ENCODE data around the gene CPNE4.
"Not testable (repeated sequence)": the region's sequence is repeated elsewhere in the genome, so short reads cannot be mapped to it uniquely, and the experiment has no call there.

CPNE4 gene

DNA sequence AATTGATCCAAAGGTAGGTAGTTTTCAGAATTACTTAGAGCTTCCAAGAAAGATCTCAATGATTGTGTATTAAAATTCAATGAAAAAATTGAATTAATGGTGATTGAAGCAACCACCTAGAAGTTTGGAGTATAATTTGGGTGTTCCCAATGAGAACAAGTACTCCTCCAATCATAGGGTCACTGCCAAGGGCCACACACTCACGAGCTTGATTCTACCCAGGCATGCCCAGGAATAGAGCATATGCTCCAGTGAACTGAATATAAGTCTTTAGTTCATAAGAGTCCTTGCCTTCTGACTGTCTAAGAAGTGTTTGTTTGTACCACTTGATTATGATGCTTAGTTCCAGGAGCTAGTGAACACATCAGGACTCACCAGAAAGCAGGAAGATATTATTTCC is 133.9 kb downstream of the CPNE4 start:
- TF ChIP-seq GATA1 (IDR thresholded peaks at IDR 0.05; ENCODE audit: low read depth, low read length) (no peak), POLR2A (IDR thresholded peaks at IDR 0.05; ENCODE audit: low read length) (no peak)
- no peak for DNase-seq

- TF ChIP-seq POLR2A (IDR thresholded peaks at IDR 0.05; ENCODE audit: low read length): no peak
- no peak for TF ChIP-seq GATA1 (IDR thresholded peaks at IDR 0.05; ENCODE audit: low read depth, low read length)
Measured at GRCh38 chr3:131899021-131899420, 135.8 kb downstream of the CPNE4 start.

DNA sequence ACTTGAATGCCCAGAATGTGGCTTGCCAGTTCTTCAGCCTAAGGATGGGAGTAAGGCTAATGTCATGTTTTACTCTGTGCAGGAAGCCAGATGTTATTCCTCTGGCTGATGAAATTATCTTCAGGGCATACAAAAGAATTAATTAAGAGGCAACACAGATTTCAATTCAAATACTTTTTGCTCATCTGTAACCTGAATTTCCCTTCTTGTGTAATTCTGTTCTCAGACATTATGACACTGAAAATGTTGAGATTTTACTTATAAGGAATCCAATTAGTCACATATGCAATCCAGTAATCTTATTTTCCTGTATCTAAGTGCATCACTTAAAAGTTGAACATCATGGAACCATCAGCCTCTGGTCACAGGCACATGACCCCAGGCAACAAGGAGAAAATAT is 136.5 kb downstream of the CPNE4 start:
- no peak for DNase-seq
- TF ChIP-seq GATA1 (IDR thresholded peaks at IDR 0.05; ENCODE audit: low read depth, low read length): no peak
- TF ChIP-seq POLR2A (IDR thresholded peaks at IDR 0.05; ENCODE audit: low read length): no peak

More at GRCh38 chr3:131899021-131899420, 135.8 kb downstream of the CPNE4 start:
- no peak for DNase-seq

DNA sequence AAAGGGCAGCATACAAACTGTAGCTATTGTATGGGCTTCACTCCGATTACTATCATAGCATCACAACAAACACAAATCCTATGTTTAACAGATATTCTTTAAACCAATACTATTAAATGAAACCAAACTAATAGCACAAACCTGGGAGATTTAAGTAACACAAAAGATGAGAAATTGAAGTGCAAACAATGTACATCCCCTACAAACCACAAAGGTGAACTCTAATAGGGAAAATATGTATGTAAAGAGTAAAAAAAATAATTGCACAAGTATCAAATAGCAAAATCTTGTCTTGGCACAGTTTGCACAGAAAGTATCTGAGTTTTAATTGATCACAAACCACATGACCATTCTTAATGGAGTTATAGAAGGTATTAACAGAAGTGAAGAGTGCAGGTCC is 138.5 kb downstream of the CPNE4 start:
- DNase-seq: no peak
- no peak for TF ChIP-seq GATA1 (IDR thresholded peaks at IDR 0.05; ENCODE audit: low read depth, low read length)
- no peak for TF ChIP-seq POLR2A (IDR thresholded peaks at IDR 0.05; ENCODE audit: low read length)

GRCh38 chr3:131895766-131896165 is 139.0 kb downstream of the CPNE4 start:
- DNase-seq: no peak
- TF ChIP-seq POLR2A (IDR thresholded peaks at IDR 0.05; ENCODE audit: low read length): no peak
- no peak for TF ChIP-seq GATA1 (IDR thresholded peaks at IDR 0.05; ENCODE audit: low read depth, low read length)

DNA sequence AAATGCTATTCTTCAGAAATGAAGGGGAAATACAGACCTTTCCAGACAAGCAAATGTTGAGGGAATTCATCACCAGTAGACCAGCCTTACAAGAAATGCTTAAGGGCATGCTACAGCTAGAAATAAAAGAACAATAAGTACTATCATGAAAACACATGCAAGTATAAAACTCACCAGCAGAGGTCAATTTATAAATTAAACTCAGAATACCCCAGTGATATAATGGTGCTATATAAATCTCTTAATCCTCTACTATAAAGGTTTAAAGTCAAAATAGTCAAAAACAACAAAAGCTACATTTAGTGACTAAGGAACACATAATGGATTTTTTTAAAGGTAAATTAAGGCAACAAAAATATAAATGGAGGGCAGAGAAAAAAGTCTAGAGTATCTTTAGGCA is 142.5 kb downstream of the CPNE4 start:
- TF ChIP-seq GATA1 (IDR thresholded peaks at IDR 0.05; ENCODE audit: low read depth, low read length): no peak
- TF ChIP-seq POLR2A (IDR thresholded peaks at IDR 0.05; ENCODE audit: low read length): no peak
- DNase-seq: no peak

GRCh38 chr3:131885871-131886270 is 148.9 kb downstream of the CPNE4 start:
- DNase-seq: not testable (repeated sequence)

- no peak for DNase-seq
- no peak for TF ChIP-seq POLR2A (IDR thresholded peaks at IDR 0.05; ENCODE audit: low read length)
- no peak for TF ChIP-seq GATA1 (IDR thresholded peaks at IDR 0.05; ENCODE audit: low read depth, low read length)
Measured at GRCh38 chr3:131883711-131884407, 151.0 kb downstream of the CPNE4 start.

- DNase-seq: no peak
- TF ChIP-seq POLR2A (IDR thresholded peaks at IDR 0.05; ENCODE audit: low read length) (no peak), GATA1 (IDR thresholded peaks at IDR 0.05; ENCODE audit: low read depth, low read length) (no peak)
Measured at GRCh38 chr3:131883086-131883485, 151.7 kb downstream of the CPNE4 start.

GRCh38 chr3:131881777-131882176 is 153.0 kb downstream of the CPNE4 start:
- no peak for DNase-seq
- TF ChIP-seq GATA1 (IDR thresholded peaks at IDR 0.05; ENCODE audit: low read depth, low read length): no peak
- TF ChIP-seq POLR2A (IDR thresholded peaks at IDR 0.05; ENCODE audit: low read length): no peak

- no peak for DNase-seq
- TF ChIP-seq POLR2A (IDR thresholded peaks at IDR 0.05; ENCODE audit: low read length) (no peak), GATA1 (IDR thresholded peaks at IDR 0.05; ENCODE audit: low read depth, low read length) (no peak)
Measured at GRCh38 chr3:131880948-131881347, 153.9 kb downstream of the CPNE4 start.

DNA sequence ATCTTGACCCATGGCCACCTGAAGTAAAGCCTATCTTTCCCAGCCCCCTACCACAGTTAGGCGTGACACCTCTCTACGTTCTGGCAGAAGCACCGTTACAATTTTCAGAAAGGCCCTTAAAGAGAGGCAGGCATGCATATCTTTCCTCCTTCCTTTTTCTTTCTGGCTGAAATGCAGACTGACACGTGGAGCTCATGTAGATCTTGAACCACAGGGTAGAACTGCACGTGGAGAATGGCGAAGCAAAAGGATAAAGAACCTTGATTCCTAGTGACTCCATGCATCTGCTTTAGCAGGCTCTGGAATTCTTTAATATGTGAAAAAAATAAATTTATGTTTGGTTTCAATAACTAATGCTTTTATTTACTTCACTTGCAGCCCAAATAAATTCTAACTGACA is 166.6 kb downstream of the CPNE4 start:
- DNase-seq: no peak
- no peak for TF ChIP-seq GATA1 (IDR thresholded peaks at IDR 0.05; ENCODE audit: low read depth, low read length)
- no peak for TF ChIP-seq POLR2A (IDR thresholded peaks at IDR 0.05; ENCODE audit: low read length)

- no peak for TF ChIP-seq POLR2A (IDR thresholded peaks at IDR 0.05; ENCODE audit: low read length)
- no peak for TF ChIP-seq GATA1 (IDR thresholded peaks at IDR 0.05; ENCODE audit: low read depth, low read length)
- no peak for DNase-seq
Measured at GRCh38 chr3:131856171-131856570, 178.6 kb downstream of the CPNE4 start.

- TF ChIP-seq GATA1 (IDR thresholded peaks at IDR 0.05; ENCODE audit: low read depth, low read length) (no peak), POLR2A (IDR thresholded peaks at IDR 0.05; ENCODE audit: low read length) (no peak)
- DNase-seq: no peak
Measured at GRCh38 chr3:131850223-131850622, 184.6 kb downstream of the CPNE4 start.

DNA sequence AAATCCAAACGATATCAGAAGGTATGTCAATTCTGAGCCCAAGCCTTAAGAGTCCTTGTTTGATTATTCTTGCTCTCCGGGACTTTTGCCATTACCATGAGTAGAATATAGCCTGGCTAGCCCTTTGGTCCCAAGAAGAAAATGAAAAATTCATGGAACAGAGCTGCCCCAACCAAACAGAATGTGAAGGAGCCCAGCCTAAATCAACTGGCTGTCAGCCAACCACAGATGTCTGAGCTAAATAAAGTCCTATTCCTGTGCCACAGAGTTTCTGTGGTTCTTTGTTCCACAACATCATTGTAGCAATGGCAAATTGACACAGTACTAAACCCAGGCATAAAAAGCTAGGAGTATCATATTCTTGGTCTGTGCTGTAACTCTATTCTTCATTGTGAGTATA is 185.2 kb downstream of the CPNE4 start:
- DNase-seq: no peak
- TF ChIP-seq POLR2A (IDR thresholded peaks at IDR 0.05; ENCODE audit: low read length) (no peak), GATA1 (IDR thresholded peaks at IDR 0.05; ENCODE audit: low read depth, low read length) (no peak)

Data from erythroblast (primary cell).